ENCODE data around the gene FAM107B.

The FAM107B gene

DNA sequence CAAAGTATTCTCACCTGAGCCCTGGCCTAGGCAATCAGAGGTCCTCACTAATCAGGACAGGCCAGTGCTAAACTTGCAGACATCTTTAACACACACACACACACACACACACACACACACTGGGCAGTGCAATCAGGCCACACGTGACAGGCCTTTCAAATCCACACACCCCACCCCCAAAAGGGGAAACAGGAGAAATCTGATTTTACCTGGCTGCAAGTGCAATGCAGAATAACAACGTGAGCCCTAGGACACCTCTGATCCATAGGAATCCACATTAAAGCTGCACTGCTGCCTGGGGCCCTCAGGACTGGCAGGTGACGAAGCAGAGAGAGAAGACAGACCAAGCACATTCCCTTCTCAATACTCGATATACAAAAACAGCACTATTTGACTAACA, 218.9 kb downstream of the FAM107B start:
- H3K4me3 ChIP-seq (replicated peaks; ENCODE audit: low read depth, low read length) = no peak overlapping the region
- TF ChIP-seq, protein P1, sequence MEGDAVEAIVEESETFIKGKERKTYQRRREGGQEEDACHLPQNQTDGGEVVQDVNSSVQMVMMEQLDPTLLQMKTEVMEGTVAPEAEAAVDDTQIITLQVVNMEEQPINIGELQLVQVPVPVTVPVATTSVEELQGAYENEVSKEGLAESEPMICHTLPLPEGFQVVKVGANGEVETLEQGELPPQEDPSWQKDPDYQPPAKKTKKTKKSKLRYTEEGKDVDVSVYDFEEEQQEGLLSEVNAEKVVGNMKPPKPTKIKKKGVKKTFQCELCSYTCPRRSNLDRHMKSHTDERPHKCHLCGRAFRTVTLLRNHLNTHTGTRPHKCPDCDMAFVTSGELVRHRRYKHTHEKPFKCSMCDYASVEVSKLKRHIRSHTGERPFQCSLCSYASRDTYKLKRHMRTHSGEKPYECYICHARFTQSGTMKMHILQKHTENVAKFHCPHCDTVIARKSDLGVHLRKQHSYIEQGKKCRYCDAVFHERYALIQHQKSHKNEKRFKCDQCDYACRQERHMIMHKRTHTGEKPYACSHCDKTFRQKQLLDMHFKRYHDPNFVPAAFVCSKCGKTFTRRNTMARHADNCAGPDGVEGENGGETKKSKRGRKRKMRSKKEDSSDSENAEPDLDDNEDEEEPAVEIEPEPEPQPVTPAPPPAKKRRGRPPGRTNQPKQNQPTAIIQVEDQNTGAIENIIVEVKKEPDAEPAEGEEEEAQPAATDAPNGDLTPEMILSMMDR (IDR thresholded peaks at IDR 0.05; ENCODE audit: low read length, missing control alignments) = no peak
- DNase-seq (ENCODE audit: low read depth) = no peak

DNA sequence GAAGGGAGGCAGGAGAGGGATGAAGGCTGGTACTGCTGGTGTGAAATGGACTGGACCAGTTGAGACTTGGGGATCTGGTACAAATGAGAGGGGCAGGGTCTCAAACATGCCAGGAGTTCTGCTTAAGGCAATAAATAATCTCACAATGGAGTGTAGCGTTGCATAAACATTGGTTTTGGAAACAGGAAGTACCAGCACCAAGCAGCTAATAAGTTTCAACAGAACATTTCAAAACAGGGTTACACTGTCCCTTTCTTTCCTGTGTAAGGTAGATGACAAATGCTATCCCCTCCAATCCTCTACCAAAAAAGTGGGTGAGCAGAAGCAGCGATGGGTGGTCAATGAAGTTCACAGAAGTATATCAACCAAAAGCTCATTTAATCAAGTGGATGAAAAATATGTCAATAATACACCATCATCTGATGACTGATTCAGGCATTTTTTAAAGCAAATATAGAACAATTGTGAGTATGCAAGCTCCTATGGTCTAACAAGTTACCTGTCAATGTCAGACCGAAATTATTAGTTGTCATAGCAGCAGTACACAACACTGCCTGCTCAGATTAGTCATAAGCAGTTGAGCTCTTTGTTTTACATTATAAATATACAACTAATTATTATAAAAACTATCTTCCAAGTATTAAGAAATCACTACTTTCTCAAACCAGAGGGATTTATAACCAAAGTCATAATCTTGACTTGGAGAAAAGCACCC, 220.0 kb downstream of the FAM107B start:
- H3K4me3 ChIP-seq (replicated peaks; ENCODE audit: low read depth, low read length) = no peak overlapping the region
- TF ChIP-seq, protein P1 (IDR thresholded peaks at IDR 0.05; ENCODE audit: low read length, missing control alignments) = no peak
- DNase-seq (ENCODE audit: low read depth) = peak; percentile 21

DNA sequence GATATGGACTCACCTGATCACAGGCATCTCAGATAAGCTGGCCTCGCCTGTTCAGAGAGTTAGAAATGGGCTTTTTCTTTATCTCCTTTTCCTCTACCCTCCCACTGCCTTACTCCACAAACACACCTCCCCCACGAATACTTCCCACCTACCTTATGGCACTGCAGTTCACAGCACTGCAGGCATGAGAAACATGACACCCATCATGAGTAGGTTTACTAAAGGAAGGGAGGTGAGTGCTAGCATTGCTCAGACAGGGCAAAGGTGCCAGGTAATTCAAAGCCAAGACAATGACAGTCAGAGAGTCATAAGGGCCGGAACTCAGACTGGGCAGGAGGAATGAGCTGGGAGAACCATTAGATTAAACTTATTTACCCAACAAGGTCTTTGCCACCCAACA, 220.6 kb downstream of the FAM107B start:
- no peak for DNase-seq (ENCODE audit: low read depth)
- no peak overlapping the region for H3K4me3 ChIP-seq (replicated peaks; ENCODE audit: low read depth, low read length)
- TF ChIP-seq, protein P1 (IDR thresholded peaks at IDR 0.05; ENCODE audit: low read length, missing control alignments) = no peak

- peak; percentile 58 for DNase-seq (ENCODE audit: low read depth)
- TF ChIP-seq, protein P1 (IDR thresholded peaks at IDR 0.05; ENCODE audit: low read length, missing control alignments) = no peak
- H3K4me3 ChIP-seq (replicated peaks; ENCODE audit: low read depth, low read length) = no peak overlapping the region
These were observed 221.2 kb downstream of the FAM107B start for GRCh38 chr10:14553448-14553847.

DNA sequence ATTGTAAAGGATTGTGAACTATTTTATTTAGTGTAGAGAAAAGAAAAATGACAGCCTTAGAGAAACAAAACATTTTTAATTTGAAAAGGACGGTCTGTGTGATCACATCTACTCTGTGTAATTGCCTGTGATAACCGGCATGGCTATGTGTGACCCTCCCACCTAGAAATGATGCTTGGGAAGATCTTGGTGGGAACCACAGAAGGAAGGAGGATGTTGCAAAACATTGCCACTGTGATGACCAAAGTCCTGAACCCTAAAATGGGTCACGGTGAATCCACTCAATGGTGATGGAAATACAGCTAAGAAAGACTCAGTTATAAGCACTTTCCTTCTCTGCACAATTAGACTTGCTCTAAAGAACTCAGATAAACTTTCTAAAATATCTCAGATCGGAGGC, 222.7 kb downstream of the FAM107B start:
- no peak for DNase-seq (ENCODE audit: low read depth)
- TF ChIP-seq, protein P1 (IDR thresholded peaks at IDR 0.05; ENCODE audit: low read length, missing control alignments) = no peak
- no peak overlapping the region for H3K4me3 ChIP-seq (replicated peaks; ENCODE audit: low read depth, low read length)

GRCh38 chr10:14550471-14550981, 224.2 kb downstream of the FAM107B start:
- no peak for DNase-seq (ENCODE audit: low read depth)
- TF ChIP-seq, protein P1 (IDR thresholded peaks at IDR 0.05; ENCODE audit: low read length, missing control alignments) = no peak
- H3K4me3 ChIP-seq (replicated peaks; ENCODE audit: low read depth, low read length) = no peak overlapping the region

- H3K4me3 ChIP-seq (replicated peaks; ENCODE audit: low read depth, low read length) = no peak overlapping the region
- DNase-seq (ENCODE audit: low read depth) = no peak
- TF ChIP-seq, protein P1 (IDR thresholded peaks at IDR 0.05; ENCODE audit: low read length, missing control alignments) = no peak
These were observed 225.2 kb downstream of the FAM107B start for GRCh38 chr10:14549496-14549895.

All from fibroblast of pulmonary artery (primary cell).